Liver (tissue), 9 donors: ENCODE data around the gene FZD10. TPM values are rescaled to one million over a fixed set of nuclear protein-coding genes. Genes with fewer than 3 reads are reported as not detected.

Experiments used
- DNase-seq: peaks from one replicate; pipeline ENCODE4 v3.0.0-alpha.2; 2017; ENCODE audit warnings: low spot score
- H3K27ac ChIP-seq, 2 donors: one replicate each; pipeline ENCODE4 v1.7.0; 2013; ENCODE audit warnings: inconsistent platforms in 2 of 2, low read length in 2 of 2, control low read depth in 1 of 2, low read depth in 1 of 2, mild to moderate bottlenecking in 1 of 2
- H3K27me3 ChIP-seq, 4 donors: one replicate each; pipeline versions ENCODE4 v1.6.1 to v1.7.0; 2013; ENCODE audit warnings: low read length in 3 of 4, inconsistent platforms in 1 of 4, mild to moderate bottlenecking in 1 of 4, moderate library complexity in 1 of 4; ENCODE audit not compliant: control insufficient read depth in 4 of 4, insufficient read depth in 4 of 4
- H3K36me3 ChIP-seq, 4 donors: one replicate each; pipeline versions ENCODE4 v1.6.1 to v1.7.0; 2013; ENCODE audit warnings: low read length in 3 of 4, mild to moderate bottlenecking in 3 of 4, low read depth in 1 of 4, moderate library complexity in 1 of 4; ENCODE audit not compliant: control insufficient read depth in 4 of 4, insufficient read depth in 3 of 4
- H3K4me1 ChIP-seq, 4 donors: one replicate each; pipeline versions ENCODE4 v1.6.1 to v1.7.0; 2013; ENCODE audit warnings: low read length in 3 of 4, mild to moderate bottlenecking in 3 of 4, moderate library complexity in 1 of 4; ENCODE audit not compliant: control insufficient read depth in 4 of 4, insufficient read depth in 4 of 4
- H3K4me3 ChIP-seq, 3 donors: one replicate each; pipeline versions ENCODE4 v1.6.1 to v1.7.0; 2013; ENCODE audit warnings: low read length in 3 of 3, control low read depth in 1 of 3, low read depth in 1 of 3, mild to moderate bottlenecking in 1 of 3
- H3K9ac ChIP-seq, 2 donors: one replicate each; pipeline ENCODE4 v1.7.0; 2013; ENCODE audit warnings: low read length in 2 of 2, mild to moderate bottlenecking in 2 of 2, moderate library complexity in 2 of 2, control low read depth in 1 of 2, low read depth in 1 of 2
- H3K9me3 ChIP-seq, 4 donors: one replicate each; pipeline versions ENCODE4 v1.6.1 to v1.7.0; 2013; ENCODE audit warnings: low read length in 3 of 4; ENCODE audit not compliant: control insufficient read depth in 4 of 4
- EGR1 ChIP-seq, 2 donors: IDR thresholded peaks; 2 replicates each; pipeline ENCODE4 v1.6.1; 2016 to 2018; ENCODE audit warnings: antibody characterized with exemption in 2 of 2, low read depth in 2 of 2
- FOXA1 ChIP-seq: IDR thresholded peaks from 2 replicates; pipeline ENCODE4 v1.6.1; 2016; ENCODE audit warnings: antibody characterized with exemption
- FOXA2 ChIP-seq: IDR thresholded peaks from 2 replicates; pipeline ENCODE4 v1.6.1; 2016; ENCODE audit warnings: antibody characterized with exemption
- GABPA ChIP-seq, 2 donors: IDR thresholded peaks in 1 of 2; conservative IDR thresholded peaks in 1 of 2; 2 replicates each; pipeline ENCODE4 v1.6.1; 2016; ENCODE audit warnings: antibody characterized with exemption in 2 of 2, mild to moderate bottlenecking in 1 of 2, moderate library complexity in 1 of 2
- HNF4A ChIP-seq, 2 donors: conservative IDR thresholded peaks; 2 replicates each; pipeline ENCODE4 v1.6.1; 2016; ENCODE audit warnings: antibody characterized with exemption in 2 of 2, mild to moderate bottlenecking in 2 of 2
- HNF4G ChIP-seq: IDR thresholded peaks from 2 replicates; pipeline ENCODE4 v1.6.1; 2016; ENCODE audit warnings: antibody characterized with exemption
- JUND ChIP-seq, 2 donors: IDR thresholded peaks; 2 replicates each; pipeline ENCODE4 v1.6.1; 2016; ENCODE audit warnings: antibody characterized with exemption in 2 of 2
- NR2F2 ChIP-seq: IDR thresholded peaks from 2 replicates; pipeline ENCODE4 v1.6.1; 2016; ENCODE audit warnings: antibody characterized with exemption
- RAD21 ChIP-seq, 2 donors: IDR thresholded peaks; 2 replicates each; pipeline ENCODE4 v1.6.1; 2016; ENCODE audit warnings: antibody characterized with exemption in 2 of 2, mild to moderate bottlenecking in 2 of 2
- RXRA ChIP-seq, 2 donors: IDR thresholded peaks; 2 replicates each; pipeline ENCODE4 v1.6.1; 2017 to 2018; ENCODE audit warnings: antibody characterized with exemption in 2 of 2, mild to moderate bottlenecking in 1 of 2
- SP1 ChIP-seq: IDR thresholded peaks from 2 replicates; pipeline ENCODE4 v1.6.1; 2018; ENCODE audit warnings: antibody characterized with exemption, mild to moderate bottlenecking
- TAF1 ChIP-seq: conservative IDR thresholded peaks from 2 replicates; pipeline ENCODE4 v1.6.1; 2016; ENCODE audit warnings: antibody characterized with exemption, mild to moderate bottlenecking
- YY1 ChIP-seq: IDR thresholded peaks from 2 replicates; pipeline ENCODE4 v1.6.1; 2016; ENCODE audit warnings: antibody characterized with exemption, mild to moderate bottlenecking
- WGBS: extraction: QIAGEN DNeasy Blood & Tissue Kit; methylation state at CpG from one replicate; pipeline ENCODE4 v1.1.7; 2013; 5-methylcytosine and 5-hydroxymethylcytosine counted together
- polyA plus RNA-seq, 2 donors: library from polyadenylated mRNA; stranded (reverse) in 1 of 2; unstranded in 1 of 2; fragments of 200-250 nt in 1 of 2; fragments of >200 nt in 1 of 2; fragmentation: Nextera tagmentation in 1 of 2; extraction: Ambion mirVana in 1 of 2; gene quantifications; one replicate each; pipeline versions ENCODE4 v1.2.1 to v1.2.3, GENCODE V29; 2013 to 2015
- total RNA-seq, 2 donors: library from RNA; depleted of rRNA; stranded (reverse); fragments of >200 nt; gene quantifications; one replicate each; pipeline ENCODE4 v1.2.3, GENCODE V29; 2014
- TF ChIP-seq, protein P1 (sequence below): IDR thresholded peaks from 2 replicates; pipeline ENCODE4 v1.6.1; 2016; ENCODE audit warnings: antibody characterized with exemption
- TF ChIP-seq, protein P2 (sequence below): IDR thresholded peaks from 2 replicates; pipeline ENCODE4 v1.6.1; 2016; ENCODE audit warnings: antibody characterized with exemption
- TF ChIP-seq, protein P3 (sequence below): IDR thresholded peaks from 2 replicates; pipeline ENCODE4 v1.6.1; 2016; ENCODE audit warnings: antibody characterized with exemption, mild to moderate bottlenecking
- TF ChIP-seq, protein P4 (sequence below): IDR thresholded peaks from 2 replicates; pipeline ENCODE4 v1.6.1; 2016; ENCODE audit warnings: antibody characterized with exemption
- TF ChIP-seq, protein P5 (sequence below): fragments of 150-350 bp; IDR thresholded peaks from 2 replicates; pipeline ENCODE4 v1.5.1; 2017; ENCODE audit warnings: improper control_type of control experiment, low read depth, low read length; ENCODE audit not compliant: missing input control
- donor health status: healthy.
- donor health status: healthy.
- donor health status: healthy.
- donor health status: healthy.
- donor health status: healthy.

FZD10 gene
- total and polyA plus RNA-seq, 4 donors = 0.02 TPM; not detected in 3

DNA sequence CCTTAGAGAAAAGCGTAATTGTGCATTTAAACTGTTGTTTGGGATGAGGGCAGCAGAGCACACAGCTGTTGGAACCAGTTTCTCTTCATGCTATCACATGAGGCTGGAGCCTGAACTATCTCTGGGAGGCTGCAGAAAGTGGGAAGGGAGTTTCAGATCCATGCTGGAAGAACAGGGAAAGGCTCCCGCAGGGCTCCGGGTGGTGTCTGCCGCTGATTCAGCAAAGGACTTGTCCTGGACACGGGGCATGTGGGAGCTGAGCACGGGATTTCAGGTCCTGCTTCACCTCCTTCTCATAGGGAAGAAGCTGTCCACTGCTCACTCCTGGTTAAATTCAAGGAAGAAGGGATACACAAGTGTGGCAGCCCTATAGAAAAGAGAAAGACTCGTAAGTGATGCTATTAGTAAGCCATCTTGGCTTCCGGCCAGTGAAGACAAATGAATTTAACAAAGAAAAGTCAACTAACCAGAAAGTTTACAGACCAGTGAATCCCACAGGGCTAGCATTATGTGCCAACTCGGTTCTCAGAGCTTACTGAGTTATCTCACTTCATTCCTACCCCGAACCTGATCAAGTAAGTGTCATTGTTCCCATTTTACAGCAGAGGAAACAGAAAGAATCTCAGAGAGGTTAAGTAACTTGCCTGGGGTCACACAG, 6.7 kb upstream of the FZD10 start:
- no peaks in the 10 kb centered on the region for H3K4me1 ChIP-seq
- no peaks in the 10 kb centered on the region for H3K36me3 ChIP-seq
- peaks cover 0 to 22% (median 7%) of the 10 kb centered on the region in 4 donors for H3K27me3 ChIP-seq
- no peak overlapping the region for H3K27ac ChIP-seq
- H3K9ac ChIP-seq = no peak overlapping the region
- no peaks in the 10 kb centered on the region for H3K9me3 ChIP-seq
- WGBS = 70% methylated on average over 10 of the region's 10 CpGs
- TF ChIP-seq RAD21 (IDR thresholded peaks at IDR 0.05) = no peak
- no peak for TF ChIP-seq SP1
- TF ChIP-seq EGR1 (IDR thresholded peaks at IDR 0.05; ENCODE audit: low read depth in 2 of 2) = no peak
- TF ChIP-seq RXRA (IDR thresholded peaks at IDR 0.05) = no peak
- TF ChIP-seq NR2F2 = no peak
- TF ChIP-seq FOXA1 = no peak
- TF ChIP-seq YY1 = no peak
- no peak for TF ChIP-seq FOXA2
- TF ChIP-seq, protein P1, sequence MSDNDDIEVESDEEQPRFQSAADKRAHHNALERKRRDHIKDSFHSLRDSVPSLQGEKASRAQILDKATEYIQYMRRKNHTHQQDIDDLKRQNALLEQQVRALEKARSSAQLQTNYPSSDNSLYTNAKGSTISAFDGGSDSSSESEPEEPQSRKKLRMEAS = no peak
- no peak for TF ChIP-seq TAF1
- TF ChIP-seq, protein P2, sequence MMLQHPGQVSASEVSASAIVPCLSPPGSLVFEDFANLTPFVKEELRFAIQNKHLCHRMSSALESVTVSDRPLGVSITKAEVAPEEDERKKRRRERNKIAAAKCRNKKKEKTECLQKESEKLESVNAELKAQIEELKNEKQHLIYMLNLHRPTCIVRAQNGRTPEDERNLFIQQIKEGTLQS = no peak
- TF ChIP-seq HNF4A (conservative IDR thresholded peaks at IDR 0.05) = no peak
- no peak for TF ChIP-seq JUND (IDR thresholded peaks at IDR 0.05)
- no peak for TF ChIP-seq GABPA (IDR thresholded peaks at IDR 0.05 in 1 of 2, conservative IDR thresholded peaks at IDR 0.05 in 1 of 2)
- TF ChIP-seq, protein P3, sequence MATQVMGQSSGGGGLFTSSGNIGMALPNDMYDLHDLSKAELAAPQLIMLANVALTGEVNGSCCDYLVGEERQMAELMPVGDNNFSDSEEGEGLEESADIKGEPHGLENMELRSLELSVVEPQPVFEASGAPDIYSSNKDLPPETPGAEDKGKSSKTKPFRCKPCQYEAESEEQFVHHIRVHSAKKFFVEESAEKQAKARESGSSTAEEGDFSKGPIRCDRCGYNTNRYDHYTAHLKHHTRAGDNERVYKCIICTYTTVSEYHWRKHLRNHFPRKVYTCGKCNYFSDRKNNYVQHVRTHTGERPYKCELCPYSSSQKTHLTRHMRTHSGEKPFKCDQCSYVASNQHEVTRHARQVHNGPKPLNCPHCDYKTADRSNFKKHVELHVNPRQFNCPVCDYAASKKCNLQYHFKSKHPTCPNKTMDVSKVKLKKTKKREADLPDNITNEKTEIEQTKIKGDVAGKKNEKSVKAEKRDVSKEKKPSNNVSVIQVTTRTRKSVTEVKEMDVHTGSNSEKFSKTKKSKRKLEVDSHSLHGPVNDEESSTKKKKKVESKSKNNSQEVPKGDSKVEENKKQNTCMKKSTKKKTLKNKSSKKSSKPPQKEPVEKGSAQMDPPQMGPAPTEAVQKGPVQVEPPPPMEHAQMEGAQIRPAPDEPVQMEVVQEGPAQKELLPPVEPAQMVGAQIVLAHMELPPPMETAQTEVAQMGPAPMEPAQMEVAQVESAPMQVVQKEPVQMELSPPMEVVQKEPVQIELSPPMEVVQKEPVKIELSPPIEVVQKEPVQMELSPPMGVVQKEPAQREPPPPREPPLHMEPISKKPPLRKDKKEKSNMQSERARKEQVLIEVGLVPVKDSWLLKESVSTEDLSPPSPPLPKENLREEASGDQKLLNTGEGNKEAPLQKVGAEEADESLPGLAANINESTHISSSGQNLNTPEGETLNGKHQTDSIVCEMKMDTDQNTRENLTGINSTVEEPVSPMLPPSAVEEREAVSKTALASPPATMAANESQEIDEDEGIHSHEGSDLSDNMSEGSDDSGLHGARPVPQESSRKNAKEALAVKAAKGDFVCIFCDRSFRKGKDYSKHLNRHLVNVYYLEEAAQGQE = no peak
- DNase-seq = no peak
- H3K4me3 ChIP-seq = no peak overlapping the region

DNA sequence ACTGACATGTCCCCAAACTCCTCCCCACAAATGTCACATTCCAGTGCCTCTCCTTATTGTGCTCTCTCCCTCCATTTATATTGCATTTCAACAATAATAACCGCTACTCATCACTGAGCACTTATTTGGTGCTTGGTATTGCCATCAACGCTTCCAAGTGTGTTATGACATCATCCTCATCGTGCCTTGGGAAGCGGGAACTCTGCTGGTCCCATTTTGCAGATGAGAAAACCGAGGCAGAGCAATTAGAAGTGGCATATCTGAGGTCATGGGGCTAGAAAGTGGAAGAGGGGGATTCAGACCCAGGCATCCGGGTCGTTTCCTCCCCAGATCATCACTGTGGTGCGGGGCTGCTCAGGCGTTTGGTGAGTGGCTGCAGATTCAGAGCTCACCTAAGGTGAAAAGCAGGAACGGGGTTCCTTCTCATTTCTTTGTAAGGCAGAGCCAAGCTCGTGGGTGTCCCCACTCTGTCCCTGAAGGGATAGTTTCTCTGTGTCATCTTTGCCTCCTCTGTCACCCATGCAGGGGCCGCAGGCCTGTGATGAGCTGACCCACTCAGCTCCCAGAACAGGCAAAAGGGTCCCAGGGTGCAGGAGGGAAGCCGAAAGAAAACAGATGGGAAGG, 5.5 kb upstream of the FZD10 start:
- Histone ChIP-seq H3K4me3 (no peak overlapping the region), H3K36me3 (no peaks in the 10 kb centered on the region), H3K27ac (no peak overlapping the region), H3K9me3 (no peaks in the 10 kb centered on the region), H3K27me3 (peaks cover 3 to 28% (median 10%) of the 10 kb centered on the region in 4 donors), H3K4me1 (peaks cover 0 to 9% (median 3%) of the 10 kb centered on the region in 4 donors), H3K9ac (no peak overlapping the region)
- DNase-seq = no peak
- WGBS = 64% methylated on average over 13 of the region's 13 CpGs
- TF ChIP-seq, protein P4, sequence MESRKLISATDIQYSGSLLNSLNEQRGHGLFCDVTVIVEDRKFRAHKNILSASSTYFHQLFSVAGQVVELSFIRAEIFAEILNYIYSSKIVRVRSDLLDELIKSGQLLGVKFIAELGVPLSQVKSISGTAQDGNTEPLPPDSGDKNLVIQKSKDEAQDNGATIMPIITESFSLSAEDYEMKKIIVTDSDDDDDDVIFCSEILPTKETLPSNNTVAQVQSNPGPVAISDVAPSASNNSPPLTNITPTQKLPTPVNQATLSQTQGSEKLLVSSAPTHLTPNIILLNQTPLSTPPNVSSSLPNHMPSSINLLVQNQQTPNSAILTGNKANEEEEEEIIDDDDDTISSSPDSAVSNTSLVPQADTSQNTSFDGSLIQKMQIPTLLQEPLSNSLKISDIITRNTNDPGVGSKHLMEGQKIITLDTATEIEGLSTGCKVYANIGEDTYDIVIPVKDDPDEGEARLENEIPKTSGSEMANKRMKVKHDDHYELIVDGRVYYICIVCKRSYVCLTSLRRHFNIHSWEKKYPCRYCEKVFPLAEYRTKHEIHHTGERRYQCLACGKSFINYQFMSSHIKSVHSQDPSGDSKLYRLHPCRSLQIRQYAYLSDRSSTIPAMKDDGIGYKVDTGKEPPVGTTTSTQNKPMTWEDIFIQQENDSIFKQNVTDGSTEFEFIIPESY = no peak
- TF ChIP-seq EGR1 (IDR thresholded peaks at IDR 0.05; ENCODE audit: low read depth in 2 of 2) (no peak), HNF4A (conservative IDR thresholded peaks at IDR 0.05) (no peak), RAD21 (IDR thresholded peaks at IDR 0.05) (no peak), HNF4G (no peak), RXRA (IDR thresholded peaks at IDR 0.05) (no peak), GABPA (IDR thresholded peaks at IDR 0.05 in 1 of 2, conservative IDR thresholded peaks at IDR 0.05 in 1 of 2) (no peak), NR2F2 (no peak), FOXA2 (no peak), JUND (IDR thresholded peaks at IDR 0.05) (no peak), FOXA1 (no peak), TAF1 (no peak), YY1 (no peak), SP1 (no peak)
- TF ChIP-seq, protein P1 = no peak
- TF ChIP-seq, protein P5, sequence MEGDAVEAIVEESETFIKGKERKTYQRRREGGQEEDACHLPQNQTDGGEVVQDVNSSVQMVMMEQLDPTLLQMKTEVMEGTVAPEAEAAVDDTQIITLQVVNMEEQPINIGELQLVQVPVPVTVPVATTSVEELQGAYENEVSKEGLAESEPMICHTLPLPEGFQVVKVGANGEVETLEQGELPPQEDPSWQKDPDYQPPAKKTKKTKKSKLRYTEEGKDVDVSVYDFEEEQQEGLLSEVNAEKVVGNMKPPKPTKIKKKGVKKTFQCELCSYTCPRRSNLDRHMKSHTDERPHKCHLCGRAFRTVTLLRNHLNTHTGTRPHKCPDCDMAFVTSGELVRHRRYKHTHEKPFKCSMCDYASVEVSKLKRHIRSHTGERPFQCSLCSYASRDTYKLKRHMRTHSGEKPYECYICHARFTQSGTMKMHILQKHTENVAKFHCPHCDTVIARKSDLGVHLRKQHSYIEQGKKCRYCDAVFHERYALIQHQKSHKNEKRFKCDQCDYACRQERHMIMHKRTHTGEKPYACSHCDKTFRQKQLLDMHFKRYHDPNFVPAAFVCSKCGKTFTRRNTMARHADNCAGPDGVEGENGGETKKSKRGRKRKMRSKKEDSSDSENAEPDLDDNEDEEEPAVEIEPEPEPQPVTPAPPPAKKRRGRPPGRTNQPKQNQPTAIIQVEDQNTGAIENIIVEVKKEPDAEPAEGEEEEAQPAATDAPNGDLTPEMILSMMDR = no peak
- TF ChIP-seq, protein P2 = no peak
